IPS-11a (cell line): Measurements from ENCODE around the gene AK4.
"Not testable (repeated sequence)": the region's sequence is repeated elsewhere in the genome, so short reads cannot be mapped to it uniquely, and the experiment has no call there.

Experiments used
- H3K4me3 ChIP-seq: one replicate; pipeline ENCODE4 v1.5.1; 2013; ENCODE audit warnings: low read depth, low read length, control low read depth

AK4 gene

DNA sequence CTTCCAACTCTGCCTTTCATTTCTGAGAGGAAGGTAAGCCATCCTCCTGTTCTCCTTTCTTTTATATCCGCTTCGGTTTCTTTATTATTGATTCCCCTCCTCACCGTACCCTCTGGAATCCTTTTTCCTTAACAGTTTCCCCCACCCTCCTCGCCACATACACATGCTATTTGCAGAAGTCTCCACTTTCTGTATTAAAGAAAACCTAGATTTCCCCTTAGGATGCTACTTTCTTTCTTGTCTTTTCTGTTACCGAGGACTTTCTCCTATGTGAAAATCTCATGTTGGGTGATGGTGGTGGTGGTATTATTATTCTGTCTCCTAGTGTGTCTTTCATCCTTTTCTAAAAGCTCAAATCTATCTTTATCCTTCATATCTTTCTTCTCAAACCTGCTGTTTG lies 62.3 kb downstream of the AK4 start:
- H3K4me3 ChIP-seq: no peak overlapping the region

DNA sequence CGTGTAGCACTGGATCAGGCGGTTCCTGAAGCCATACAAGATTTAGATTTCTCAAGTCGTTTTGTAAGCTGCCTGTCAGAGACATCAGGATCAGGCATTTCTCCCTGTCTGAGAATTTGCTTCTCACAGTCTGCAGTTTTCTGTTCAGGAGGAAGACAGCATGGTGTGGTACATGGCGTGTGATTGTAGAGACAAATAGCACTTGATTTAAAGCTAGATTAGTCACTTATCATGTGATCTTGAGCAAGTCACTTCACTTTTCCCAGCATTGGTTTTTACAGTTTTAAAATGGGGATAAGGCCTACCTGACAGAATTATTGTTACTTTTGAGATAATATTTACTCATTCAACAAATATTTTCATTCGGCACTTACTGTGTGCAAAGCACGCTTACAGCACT lies 63.3 kb downstream of the AK4 start:
- H3K4me3 ChIP-seq: no peak overlapping the region

DNA sequence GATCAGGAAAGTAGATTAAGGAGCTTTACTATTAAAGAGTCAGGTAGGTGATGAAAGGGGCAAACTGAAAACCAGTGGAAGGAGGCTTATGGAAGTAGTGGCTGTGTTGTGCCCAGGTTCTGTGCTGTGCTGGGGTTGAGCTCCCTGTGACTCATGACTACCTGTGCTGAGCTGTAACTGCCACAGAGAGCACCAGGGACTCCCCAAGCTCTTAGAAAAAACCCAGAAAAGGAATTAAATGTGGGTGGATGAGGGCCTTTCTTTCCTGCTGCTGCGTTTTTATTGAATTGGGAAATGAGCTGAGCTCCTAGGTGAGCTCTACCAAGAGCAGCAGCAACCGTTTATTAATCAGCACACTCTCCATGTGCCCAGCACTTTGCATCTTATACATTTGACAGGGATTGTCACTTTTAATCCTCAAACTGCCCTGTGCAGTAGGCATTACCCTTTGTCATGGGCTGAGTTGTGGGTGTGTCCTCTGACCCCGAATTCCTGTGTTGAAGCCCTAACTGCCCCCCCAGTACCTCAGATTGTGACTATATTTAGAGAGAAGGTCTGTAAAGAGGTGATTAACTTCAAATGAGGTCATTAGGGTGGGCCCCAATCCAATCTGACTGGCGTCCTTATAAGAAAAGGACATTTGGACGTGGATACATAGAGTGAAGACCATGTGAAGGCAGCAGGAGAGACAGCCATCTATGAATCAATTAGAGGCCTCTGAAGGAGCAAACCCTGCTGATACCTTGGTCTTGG lies 65.4 kb downstream of the AK4 start:
- no peak overlapping the region for H3K4me3 ChIP-seq

DNA sequence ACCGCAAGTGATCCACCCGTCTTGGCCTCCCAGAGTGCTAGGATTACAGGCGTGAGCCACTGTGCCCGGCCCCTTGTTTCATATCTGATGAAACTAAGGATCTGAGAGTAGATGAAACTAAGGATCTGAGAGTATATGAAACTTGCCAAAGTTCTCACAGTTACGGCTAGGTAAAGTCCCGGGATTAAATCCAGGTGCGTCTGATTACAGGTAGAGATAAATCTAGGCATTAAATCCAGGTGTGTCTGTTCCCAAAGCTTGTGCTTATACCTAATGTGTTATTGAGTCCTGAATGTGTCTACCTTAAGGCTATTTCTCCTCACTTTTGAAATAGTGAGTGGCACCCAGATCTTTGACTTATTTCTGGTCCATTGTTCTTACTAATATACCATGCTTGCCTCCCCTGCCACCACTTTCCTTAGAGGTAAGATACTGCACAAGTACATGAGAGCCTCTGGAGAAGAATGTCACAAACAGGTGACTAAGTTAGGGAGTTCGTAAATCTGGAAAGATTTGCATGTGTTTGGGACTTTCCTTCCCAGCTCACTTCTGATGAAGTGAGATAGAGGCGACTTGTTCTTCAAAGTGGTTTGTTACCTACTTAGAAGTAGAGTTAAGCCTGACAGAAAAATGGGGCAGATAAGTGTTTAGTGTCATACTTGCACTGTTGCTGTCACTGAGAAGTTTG lies 66.5 kb downstream of the AK4 start:
- no peak overlapping the region for H3K4me3 ChIP-seq

DNA sequence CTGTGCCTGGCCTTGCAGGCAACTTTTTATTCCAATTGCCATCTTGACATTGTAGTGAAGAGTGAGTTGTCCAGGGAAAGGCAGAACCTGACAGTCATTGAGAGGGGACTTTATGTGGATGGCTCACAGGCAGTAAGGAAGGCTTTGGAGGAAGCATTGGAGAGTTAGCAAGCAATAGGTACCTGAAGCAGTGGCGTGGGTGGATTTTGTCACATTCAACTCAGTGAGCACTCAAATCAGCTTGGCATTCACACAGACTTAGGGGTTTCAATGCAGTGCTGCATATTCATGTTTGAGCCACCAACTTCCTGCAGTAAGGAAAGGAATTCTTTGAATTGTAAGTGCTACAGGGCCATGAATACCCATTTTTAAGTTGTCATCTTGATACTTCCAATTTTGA lies 69.0 kb downstream of the AK4 start:
- no peak overlapping the region for H3K4me3 ChIP-seq

DNA sequence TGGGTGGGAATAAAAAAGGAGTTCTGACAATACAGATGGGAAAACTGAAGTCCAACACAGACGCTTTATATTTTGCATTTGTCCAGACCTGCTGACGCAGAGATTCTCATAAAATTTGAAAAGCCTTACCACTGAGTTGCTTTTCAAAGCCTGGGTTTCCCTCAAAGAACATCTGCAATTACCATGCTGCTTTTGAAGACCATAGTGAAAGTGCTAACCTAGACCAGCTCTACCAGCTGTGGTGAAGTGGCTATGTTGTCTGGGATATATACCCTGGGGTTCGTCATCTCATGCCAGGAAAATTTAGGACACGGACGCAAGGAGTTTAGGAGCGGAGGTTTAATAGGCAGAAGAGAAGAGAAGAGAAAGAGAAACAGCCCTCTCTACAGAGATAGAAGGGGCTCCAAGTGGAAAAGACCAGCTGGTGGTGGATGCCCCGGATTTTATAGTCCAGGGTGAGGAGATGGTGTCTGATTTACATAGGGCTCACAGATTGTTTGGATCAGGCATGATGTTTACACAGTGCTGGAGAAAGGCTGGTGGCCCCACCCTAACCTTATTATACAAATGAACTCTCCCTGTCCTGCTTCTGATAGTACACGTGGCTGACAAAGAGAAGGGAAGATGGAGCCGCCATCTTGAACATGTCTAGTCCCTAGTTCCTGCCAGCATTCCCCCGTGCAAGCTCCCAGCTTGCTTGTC lies 73.8 kb downstream of the AK4 start:
- no peak overlapping the region for H3K4me3 ChIP-seq

DNA sequence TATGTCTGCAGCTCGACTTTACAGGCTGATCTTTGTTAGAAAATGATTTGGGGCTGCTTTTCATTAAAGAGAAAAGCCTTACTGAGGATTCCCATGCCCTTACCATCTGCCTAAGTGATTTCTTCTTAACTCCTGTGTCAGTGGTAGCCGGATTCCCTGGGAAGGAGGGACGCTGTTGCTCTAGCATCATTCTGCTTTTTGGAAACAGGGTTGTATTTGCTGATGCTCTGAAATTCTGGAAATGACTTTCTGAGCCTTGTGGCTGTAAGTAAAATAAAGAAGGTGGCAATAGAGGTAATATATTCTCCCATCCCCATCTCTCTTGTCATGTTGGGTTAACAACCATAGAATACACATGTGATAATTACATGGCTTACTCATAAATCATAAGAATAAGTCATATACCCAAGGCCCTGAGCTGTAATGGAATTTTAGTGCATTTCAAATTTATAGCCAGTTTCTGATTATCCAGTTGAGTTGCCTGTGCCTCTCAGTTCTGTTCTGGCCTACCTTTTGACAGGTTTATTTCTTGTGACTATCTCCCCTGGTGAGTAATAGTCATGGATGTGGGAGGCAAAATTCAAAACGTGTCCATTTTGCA lies 74.4 kb downstream of the AK4 start:
- no peak overlapping the region for H3K4me3 ChIP-seq

DNA sequence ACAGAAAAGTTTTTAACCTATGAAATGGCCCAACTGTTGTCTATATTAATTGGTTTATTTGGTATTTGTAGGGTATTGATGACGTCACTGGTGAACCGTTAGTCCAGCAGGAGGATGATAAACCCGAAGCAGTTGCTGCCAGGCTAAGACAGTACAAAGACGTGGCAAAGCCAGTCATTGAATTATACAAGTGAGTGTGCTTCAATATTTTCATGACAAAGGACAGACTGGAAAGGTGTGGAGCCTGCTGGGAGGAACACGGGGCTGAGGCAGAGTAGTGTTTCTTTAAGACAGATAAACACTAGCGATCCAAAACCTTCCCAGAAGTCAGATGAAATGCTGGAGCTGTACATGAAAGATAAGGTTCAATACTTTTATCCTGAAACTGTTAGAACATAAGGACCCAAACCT lies 76.7 kb downstream of the AK4 start:
- no peak overlapping the region for H3K4me3 ChIP-seq

DNA sequence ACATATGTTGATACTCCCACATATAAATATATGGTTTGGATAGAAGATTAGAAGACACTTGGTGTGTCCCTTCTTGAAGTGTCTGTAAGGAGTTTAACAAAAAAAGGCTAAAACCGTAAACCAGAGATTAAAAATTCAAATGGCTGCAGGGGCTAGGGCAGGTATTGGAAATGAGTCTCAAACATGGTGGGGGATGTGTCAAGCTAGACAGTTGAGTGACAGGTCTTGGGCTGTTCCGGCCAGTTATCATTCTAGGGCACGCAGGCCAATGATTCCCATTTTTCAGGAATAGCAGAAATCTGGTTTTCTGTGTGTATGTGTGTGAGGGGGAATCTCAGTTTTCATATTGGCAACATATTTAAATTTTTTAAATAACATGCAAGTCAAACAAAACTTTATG lies 77.2 kb downstream of the AK4 start:
- H3K4me3 ChIP-seq: no peak overlapping the region

DNA sequence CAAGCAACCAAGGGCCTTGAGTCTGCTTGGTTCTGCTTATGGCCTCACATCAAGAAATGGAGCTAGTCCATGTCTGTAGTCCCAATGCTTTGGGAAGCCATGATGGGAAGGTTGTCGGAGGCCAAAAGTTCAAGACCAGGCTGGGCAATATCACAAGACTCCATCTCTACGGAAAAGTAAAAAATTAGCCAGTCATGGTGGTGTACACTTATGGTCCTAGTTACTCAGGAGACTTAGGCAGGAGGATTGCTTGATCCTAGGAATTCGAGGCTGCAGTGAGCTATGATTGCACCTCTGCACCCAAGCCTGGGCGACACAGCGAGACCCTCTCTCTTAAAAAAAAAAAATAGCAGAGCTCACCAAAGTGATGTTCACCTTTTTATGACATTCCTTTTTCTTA lies 81.2 kb downstream of the AK4 start:
- no peak overlapping the region for H3K4me3 ChIP-seq

DNA sequence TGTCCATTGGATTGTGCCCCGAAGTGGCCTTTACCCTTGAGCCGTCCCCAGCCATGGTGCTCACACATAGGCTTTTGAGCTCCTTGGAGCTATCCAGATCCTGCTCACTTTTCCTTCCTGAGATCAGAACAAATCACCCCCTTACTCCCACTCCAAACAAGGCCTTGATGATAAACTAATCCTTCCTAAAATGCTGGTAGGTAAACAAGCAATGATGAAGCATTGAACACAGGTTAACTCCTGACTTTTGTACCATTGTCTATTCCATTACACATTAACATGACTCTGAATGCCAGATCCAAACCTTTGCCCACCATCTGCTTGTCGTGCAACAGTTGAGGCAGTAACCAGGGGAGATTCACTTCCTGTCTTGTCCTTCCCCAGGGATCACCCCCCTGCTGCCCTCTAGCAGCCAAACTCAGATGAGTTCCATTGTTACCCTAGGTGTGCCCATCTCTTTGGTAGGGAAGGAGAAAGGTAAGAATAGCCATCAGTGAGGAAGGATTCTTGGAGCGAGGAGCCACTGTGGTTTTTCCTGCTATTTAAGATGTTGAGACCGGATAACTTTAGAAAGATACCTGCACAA lies 81.8 kb downstream of the AK4 start:
- no peak overlapping the region for H3K4me3 ChIP-seq

DNA sequence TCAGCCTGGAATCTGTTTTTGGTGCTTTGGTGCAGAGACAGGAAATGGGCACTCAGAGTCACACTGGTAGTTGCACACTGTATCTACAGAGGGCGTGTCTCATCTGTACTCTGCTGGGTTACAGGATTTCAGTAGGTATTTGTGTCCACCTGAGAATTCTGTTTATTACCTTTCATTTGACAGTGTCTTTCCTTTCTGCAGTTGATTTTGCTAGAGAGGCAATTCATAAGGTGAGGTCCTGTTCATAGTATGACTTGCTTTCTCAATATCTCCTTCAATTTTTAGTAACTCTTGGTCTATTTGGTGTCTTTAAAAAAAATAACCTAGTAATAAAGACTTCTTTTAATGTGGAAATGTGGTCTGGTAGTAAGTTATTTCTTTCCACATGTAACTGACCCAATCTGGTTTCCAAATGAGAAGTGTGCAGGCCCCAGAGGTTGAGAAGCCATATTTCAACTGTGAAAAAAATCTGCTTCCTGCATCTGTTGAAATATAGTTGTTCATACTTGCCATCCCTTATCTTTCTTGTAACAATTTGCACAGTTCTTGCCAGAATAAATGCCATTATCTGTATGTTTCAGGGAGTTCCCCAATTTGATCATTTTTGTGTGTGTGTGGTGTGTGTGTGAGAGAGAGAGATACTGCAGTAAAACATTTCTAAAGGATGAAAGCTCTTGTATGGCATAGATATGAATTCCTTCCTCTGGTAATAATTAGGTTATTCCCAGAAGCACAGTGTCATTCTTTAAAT lies 82.9 kb downstream of the AK4 start:
- H3K4me3 ChIP-seq: no peak overlapping the region

DNA sequence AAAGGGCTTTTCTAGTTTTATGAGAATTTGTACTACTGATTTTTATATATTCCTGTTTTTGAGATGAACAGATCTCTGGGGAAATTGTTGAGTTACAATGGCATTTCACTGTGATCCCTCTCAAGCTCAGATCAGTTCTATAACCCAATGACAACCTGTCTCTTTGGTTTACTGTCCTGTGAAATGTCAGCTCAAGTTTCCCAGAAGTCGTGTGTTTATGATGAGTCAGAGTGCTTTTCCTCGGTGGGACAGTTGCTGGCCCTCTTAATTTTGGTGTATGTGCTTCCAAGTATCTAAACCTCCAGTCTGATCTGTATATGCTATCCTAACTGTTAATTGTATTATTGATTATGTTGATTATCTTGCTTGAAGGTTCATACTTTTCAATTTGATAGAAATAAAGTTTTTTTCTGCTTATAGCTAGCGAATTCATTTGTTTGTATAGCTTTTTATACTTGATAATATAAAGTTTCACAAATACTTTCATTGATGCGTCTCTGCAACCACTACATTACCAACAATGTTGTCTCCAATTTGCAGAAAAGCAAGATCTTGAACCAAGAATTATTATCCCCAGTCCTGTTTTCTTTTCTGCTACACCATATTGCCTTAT lies 83.8 kb downstream of the AK4 start:
- no peak overlapping the region for H3K4me3 ChIP-seq

DNA sequence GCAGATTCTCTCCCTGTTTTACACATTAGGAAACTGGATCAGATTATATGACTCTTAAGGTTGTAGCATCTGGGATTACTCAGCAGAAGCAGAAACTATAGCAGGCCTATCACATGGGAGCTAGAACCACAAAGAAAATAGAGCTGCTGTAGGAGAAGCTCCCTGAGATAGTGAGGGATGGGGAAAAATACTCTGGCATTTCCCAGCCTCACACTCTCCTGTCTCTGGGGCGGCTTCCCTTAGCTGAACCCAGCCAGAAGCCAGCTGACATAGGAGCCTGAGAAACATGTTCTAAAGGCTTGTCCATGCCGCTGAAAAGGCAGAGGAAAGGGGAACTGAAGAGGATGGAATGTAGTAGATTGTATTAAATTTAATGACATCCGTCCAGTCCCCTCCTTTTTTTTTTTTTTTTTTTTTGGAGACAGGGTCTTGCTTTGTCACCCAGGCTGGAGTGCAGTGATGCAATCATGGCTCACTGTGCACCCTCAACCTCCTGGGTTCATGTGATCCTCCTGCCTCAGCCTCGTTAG lies 84.5 kb downstream of the AK4 start:
- no peak overlapping the region for H3K4me3 ChIP-seq

DNA sequence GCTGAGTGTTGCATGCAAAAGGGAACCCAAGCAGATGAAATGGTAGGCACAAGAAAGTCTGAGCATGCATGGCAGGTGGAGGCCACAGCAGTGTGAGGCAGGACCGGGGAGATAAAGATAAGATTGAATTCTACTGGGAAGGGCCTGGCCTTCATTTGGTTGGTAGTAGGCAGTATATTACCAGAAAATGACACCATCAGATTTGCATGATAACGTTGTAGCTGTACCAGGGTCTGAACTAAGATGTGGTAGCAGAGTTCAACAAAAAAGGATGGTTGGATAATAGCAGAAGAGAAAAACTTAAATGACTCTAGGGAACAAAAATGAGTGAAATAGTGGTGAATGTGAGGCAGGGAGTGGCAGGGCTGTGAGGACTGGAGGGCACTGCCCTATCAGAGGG lies 85.8 kb downstream of the AK4 start:
- H3K4me3 ChIP-seq: no peak overlapping the region

DNA sequence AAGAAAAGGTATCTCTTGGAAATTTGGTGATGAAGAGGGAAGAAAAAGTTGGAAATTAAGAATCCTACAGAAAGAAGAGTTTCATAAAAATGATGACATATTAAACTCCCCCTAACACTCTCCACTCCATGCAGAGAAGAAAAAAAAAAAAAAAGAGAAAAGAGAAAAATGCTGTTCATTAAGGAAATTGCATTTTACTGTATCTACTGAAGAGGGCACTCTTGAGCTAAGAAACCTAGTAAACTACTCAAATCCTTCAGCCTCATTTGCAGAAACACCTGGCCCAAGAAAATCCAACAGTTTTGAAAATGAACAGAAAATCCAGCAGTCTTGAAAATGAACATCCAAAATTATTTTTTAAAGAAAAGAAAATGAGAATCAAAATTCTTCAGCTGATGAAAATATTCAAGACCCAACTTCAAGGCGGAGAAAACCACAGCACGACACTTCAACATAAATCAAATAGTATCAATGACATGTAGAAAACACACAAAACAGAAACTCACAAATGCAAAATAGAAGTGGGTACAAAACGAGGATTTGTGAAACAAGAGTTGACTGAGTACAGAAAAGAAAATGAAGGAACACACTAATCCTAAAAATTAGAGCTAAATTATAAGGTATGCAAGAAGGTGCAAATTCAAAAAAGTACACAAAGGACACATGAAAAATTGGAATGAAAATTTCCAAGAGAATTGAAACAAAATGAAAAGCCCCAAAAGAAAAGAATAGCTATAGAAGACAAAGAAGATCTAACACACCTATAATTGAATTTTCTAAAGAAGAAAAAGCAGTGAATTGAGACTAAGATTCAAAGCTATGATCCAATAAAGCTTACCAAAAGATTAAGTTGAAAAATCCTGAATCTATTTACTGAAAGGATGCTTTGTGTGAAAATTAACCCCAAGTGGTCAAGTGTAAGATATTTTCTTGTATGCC lies 88.1 kb downstream of the AK4 start:
- no peak overlapping the region for H3K4me3 ChIP-seq

DNA sequence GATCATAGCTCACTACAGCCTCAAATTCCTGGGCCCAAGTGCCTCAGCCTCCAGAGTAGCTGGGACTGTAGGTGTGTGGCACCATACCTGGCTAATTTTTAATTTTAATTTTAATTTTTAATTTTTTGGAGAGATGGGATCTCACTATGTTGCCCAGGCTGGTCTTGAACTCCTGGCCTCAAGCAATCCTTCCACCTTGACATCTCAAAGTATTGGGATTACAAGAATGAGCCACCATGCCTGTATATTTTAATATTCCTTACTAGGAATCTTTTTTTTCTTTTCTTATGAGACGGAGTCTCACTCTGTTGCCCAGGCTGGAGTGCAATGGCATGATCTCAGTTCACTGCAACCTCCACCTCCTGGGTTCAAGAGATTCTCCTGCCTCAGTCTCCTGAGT lies 89.1 kb downstream of the AK4 start:
- not testable (repeated sequence) for H3K4me3 ChIP-seq

DNA sequence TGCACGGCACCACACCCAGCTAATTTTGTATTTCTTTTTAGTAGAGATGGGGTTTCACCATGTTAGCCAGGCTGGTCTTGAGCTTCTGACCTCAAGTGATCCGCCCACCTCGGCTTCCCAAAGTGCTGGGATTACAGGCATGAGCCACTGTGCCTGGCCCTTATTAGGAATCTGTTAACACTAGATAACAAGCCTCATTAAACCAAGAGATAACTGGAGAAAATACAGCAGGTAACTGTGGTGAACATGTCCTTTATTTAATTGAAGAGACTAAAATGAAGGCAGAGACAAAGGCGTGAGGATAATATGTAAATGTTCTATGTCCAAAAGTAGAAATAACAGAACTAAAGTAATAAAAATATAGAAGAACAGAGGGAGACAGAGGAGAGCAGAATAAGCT lies 89.5 kb downstream of the AK4 start:
- no peak overlapping the region for H3K4me3 ChIP-seq

DNA sequence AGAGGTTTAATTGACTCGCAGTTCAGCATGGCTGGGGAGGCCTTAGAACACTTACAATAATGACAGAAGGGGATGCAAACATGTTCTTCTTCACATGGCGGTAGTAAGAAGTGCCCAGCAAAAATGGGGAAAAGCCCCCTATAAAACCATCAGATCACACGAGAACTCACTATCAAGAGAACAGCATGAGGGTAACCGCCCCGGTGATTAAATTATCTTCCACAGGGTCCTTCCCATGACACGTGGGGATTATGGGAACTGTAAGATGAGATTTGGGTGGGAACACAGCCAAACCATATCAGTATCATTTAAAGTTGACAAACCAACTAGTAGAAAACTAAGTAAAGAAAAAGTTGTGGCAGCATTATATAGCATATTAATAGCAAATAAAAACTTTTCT lies 90.0 kb downstream of the AK4 start:
- no peak overlapping the region for H3K4me3 ChIP-seq
